ENCODE measurements around the gene SSBP3.
"Not testable (repeated sequence)": the region's sequence is repeated elsewhere in the genome, so short reads cannot be mapped to it uniquely, and the experiment has no call there.

Gene SSBP3

GRCh38 chr1:54215523-54215922 lies 190.7 kb downstream of the SSBP3 start:
- DNase-seq, result no peak

GRCh38 chr1:54212872-54213271 lies 193.3 kb downstream of the SSBP3 start:
- DNase-seq, result no peak

- DNase-seq, result not testable (repeated sequence)
These were observed 198.3 kb downstream of the SSBP3 start for GRCh38 chr1:54207896-54208295.

GRCh38 chr1:54207287-54207686 lies 198.9 kb downstream of the SSBP3 start:
- no peak for DNase-seq

GRCh38 chr1:54204199-54204598 lies 202.0 kb downstream of the SSBP3 start:
- no peak for DNase-seq

- DNase-seq, result no peak
These were observed 205.6 kb downstream of the SSBP3 start for GRCh38 chr1:54200519-54200997.

GRCh38 chr1:54199765-54200518 lies 206.3 kb downstream of the SSBP3 start, which contains the start of the genes CYB5RL and MRPL37:
CYB5RL (minus strand) TSS chr1:54200030; CDS start chr1:54195616, 4,414 bp downstream.
MRPL37 (plus strand) TSS chr1:54200167; CDS start chr1:54200244, 77 bp downstream.
- peak; percentile 82 for DNase-seq

GRCh38 chr1:54199151-54199764 lies 206.9 kb downstream of the SSBP3 start:
- DNase-seq, result no peak

- DNase-seq, result no peak
These were observed 212.7 kb downstream of the SSBP3 start for GRCh38 chr1:54193453-54193852.

- DNase-seq, result no peak
These were observed 214.7 kb downstream of the SSBP3 start for GRCh38 chr1:54191525-54191924.

GRCh38 chr1:54190526-54190925 lies 215.7 kb downstream of the SSBP3 start:
- no peak for DNase-seq

- no peak for DNase-seq
These were observed 217.9 kb downstream of the SSBP3 start for GRCh38 chr1:54188291-54188690.

- no peak for DNase-seq
These were observed 220.1 kb downstream of the SSBP3 start for GRCh38 chr1:54186056-54186455.

GRCh38 chr1:54180701-54181360 lies 225.4 kb downstream of the SSBP3 start:
- no peak for DNase-seq

GRCh38 chr1:54178296-54179070 lies 227.7 kb downstream of the SSBP3 start:
- no peak for DNase-seq

GRCh38 chr1:54177726-54178125 lies 228.5 kb downstream of the SSBP3 start:
- no peak for DNase-seq

- no peak for DNase-seq
These were observed 229.4 kb downstream of the SSBP3 start for GRCh38 chr1:54176621-54177327.
